ENCODE data around the gene ZDHHC18.

The ZDHHC18 gene

DNA sequence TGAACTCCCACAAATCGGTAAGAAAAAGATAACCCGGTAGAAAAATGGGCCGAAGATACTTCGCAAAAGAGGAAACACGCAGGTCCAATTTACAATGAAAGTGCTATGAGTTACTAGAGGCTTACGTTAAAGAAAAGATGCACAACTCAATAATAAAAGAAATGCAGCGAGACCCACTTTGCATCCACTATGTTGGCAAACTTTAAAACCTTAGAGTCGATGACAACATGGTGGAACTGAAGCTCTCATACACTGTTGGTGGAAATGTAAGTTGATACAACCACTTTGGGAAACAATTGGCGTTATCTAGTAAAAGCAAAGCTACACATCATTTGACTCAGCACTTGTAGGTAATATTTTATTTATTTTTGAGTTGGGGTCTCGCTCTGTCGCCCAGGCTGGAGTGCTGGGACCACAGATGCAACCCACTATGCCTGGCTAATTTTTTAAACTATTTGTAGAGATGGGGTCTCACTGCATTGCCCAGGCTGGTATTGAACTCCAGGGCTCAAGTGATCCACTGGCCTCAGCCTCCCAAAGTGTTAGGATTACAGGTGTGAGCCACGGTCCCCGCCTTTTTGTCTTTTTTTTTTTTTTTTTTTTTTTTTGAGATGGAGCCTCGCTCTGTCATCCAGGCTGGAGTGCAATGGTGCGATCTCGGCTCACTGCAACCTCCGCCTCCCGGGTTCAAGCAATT lies 74.5 kb downstream of the ZDHHC18 start:
- peak in 1 of 3 experiments; percentile 45 for DNase-seq
